GM19328 (cell line): Measurements from ENCODE around the gene GNPNAT1.

Experiments used
- ATAC-seq: cut with Tn5 transposase; IDR thresholded peaks from one replicate; pipeline ENCODE4 v1.9.1; 2021; ENCODE audit warnings: mild to moderate bottlenecking, moderate library complexity; ENCODE audit not compliant: unreplicated experiment

Gene GNPNAT1

GRCh38 chr14:52791223-52792096 lies at the start of gene GNPNAT1:
Gene GNPNAT1 (minus strand): TSS chr14:52791607. CDS start chr14:52784650, 6,957 bp downstream.
- ATAC-seq = peak; percentile 85

GRCh38 chr14:52840877-52841276 lies 49.5 kb upstream of the GNPNAT1 start:
- ATAC-seq = no peak

- ATAC-seq = no peak
Measured at GRCh38 chr14:52837451-52837850, 46.0 kb upstream of the GNPNAT1 start.

- no peak for ATAC-seq
Measured at GRCh38 chr14:52836063-52836462, 44.7 kb upstream of the GNPNAT1 start.

- no peak for ATAC-seq
Measured at GRCh38 chr14:52835122-52835903, 43.9 kb upstream of the GNPNAT1 start.

- no peak for ATAC-seq
Measured at GRCh38 chr14:52834440-52834842, 43.0 kb upstream of the GNPNAT1 start.

GRCh38 chr14:52833891-52834290 lies 42.5 kb upstream of the GNPNAT1 start:
- ATAC-seq = no peak

- no peak for ATAC-seq
Measured at GRCh38 chr14:52829527-52830185, 38.2 kb upstream of the GNPNAT1 start.

- no peak for ATAC-seq
Measured at GRCh38 chr14:52827426-52827825, 36.0 kb upstream of the GNPNAT1 start.

GRCh38 chr14:52825085-52825484 lies 33.7 kb upstream of the GNPNAT1 start:
- ATAC-seq = no peak

GRCh38 chr14:52824462-52824861 lies 33.1 kb upstream of the GNPNAT1 start:
- no peak for ATAC-seq

- no peak for ATAC-seq
Measured at GRCh38 chr14:52821805-52822250, 30.4 kb upstream of the GNPNAT1 start.

GRCh38 chr14:52808101-52808500 lies 16.7 kb upstream of the GNPNAT1 start:
- no peak for ATAC-seq

- ATAC-seq = no peak
Measured at GRCh38 chr14:52806115-52806514, 14.7 kb upstream of the GNPNAT1 start.

- no peak for ATAC-seq
Measured at GRCh38 chr14:52802597-52802996, 11.2 kb upstream of the GNPNAT1 start.

- no peak for ATAC-seq
Measured at GRCh38 chr14:52801014-52801712, 9.8 kb upstream of the GNPNAT1 start.

- no peak for ATAC-seq
Measured at GRCh38 chr14:52798826-52799225, 7.4 kb upstream of the GNPNAT1 start.

- ATAC-seq = no peak
Measured at GRCh38 chr14:52797653-52798052, 6.2 kb upstream of the GNPNAT1 start.

- no peak for ATAC-seq
Measured at GRCh38 chr14:52793061-52793460, 1.7 kb upstream of the GNPNAT1 start.

GRCh38 chr14:52792097-52792415 lies 649 bp upstream of the GNPNAT1 start:
- ATAC-seq = no peak

GRCh38 chr14:52790756-52791222 lies 618 bp downstream of the GNPNAT1 start:
- ATAC-seq = peak; percentile 4
